HG02970 (cell line): Measurements from ENCODE around the gene ALS2.
"Not testable (repeated sequence)": the region's sequence is repeated elsewhere in the genome, so short reads cannot be mapped to it uniquely, and the experiment has no call there.

Source experiments
- ATAC-seq: cut with Tn5 transposase; IDR thresholded peaks from one replicate; pipeline ENCODE4 v1.9.1; 2021; ENCODE audit warnings: mild to moderate bottlenecking, moderate library complexity, moderate number of reproducible peaks; ENCODE audit not compliant: unreplicated experiment, low FRiP score

ALS2 gene

DNA sequence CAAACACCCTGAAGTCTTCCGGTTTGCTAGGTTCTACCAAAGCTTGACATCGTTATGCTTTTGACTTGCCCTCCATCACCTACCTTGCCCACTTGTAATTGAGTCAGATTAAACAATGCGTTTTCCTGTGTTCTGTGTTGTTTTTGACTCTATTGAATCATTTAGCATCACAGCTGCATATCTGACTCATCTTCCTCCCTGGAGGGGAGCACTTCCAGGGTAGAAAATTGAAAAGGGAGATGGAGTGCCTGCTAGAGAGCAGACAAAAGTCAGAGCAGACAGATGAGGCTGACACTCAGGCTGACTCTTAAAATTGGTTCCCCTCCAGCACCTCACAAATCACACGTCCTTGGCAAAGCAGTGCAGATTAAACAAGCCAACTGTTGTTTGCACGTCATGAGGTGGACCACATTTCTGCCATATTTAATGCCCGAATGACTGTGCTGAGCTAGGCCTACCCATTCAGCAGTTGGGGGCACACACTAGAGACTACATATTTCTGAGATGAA, 84.5 kb downstream of the ALS2 start:
- ATAC-seq = no peak

DNA sequence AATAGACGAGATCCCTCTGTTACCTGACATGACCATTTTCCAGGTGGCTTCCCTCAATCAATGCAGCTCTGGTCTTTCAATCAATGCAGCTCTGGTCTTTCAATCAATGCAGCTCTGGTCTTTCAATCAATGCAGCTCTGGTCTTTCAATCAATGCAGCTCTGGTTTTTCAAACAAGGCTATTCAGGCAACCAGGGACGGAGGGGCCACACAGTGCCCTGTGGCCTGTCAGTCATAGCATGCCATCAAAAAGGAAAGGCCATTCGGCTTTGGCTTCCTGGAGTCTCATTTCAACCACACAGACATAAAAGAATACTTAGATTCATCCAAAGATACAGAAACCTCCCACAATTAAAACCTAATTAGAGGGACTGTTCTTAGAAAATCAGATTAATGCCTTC, 95.6 kb downstream of the ALS2 start:
- no peak for ATAC-seq

DNA sequence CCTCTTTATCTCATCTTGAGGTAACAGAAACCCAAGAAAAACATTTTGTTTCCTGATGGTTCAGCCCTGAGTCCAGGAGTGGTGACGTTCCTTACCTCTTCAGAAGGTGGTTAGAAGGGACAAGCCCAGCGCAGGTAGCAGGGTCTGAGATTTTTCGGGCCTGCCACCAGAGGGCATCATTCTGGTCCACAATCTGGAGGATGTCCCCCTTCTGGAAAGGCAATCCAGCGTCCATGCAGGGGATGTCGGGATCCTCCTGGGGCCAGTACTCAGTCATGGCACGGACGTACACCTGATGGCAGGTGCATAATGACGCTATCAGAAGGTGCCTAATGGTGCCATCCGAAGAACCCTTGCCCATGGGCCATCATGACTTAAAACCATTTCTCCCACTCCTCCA, 100.0 kb downstream of the ALS2 start:
- no peak for ATAC-seq

DNA sequence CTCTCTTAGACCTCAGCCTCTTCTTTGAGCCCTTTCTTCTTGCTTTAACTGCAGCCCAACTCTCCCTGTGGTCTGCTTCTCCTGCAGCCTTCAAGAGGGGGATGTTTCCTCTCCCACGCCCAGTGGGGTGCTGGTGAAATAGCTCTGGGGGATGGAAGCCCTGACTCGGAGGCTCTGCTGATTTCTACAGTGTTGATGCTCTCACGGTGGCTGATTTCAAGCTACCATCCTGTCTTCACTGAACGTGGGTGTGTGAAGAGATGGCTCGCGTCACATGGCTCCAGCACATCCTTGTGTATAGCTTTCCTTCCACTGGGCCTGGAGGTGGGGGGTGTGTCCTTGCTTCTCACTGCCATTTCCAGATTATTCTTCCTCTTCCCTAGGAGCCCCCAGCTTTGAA, 102.3 kb downstream of the ALS2 start:
- no peak for ATAC-seq

DNA sequence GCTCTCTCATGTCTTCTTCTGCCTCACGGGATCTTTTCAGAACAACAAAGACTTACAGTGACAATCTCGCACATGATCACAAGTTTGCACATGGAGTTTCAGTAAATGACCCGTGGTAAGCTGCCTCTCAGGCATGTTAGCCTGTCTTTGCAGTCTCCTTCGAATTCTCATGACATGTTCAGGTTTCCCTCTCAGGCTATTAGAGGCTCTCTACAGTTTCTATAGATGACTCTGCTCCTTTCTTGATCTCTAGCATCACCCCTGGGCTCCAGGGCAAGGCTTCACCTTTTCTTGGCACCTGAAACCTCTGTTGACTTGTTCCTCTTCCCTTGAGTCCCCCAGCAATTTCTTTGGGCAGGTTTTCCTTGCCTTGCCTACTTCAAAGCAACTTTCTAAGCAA, 105.3 kb downstream of the ALS2 start:
- ATAC-seq = no peak

DNA sequence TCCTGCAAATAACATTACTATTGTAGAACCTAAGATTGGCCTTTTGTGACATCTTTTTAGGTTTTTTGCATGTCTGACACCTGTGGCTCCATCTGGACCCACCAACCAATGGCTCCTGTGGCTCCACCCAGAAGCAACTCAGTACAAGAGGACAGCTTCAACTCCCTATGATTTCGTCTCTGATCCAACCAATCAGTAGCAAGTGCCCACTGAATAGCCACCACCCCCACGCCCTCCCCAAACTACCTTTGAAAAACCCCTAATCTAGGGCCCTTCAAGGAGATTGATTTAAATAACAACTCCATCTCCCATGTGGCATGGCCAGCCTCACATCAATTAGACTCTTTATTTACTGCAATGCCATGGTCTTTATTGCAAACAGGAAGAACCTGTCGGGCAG, 105.9 kb downstream of the ALS2 start:
- no peak for ATAC-seq

DNA sequence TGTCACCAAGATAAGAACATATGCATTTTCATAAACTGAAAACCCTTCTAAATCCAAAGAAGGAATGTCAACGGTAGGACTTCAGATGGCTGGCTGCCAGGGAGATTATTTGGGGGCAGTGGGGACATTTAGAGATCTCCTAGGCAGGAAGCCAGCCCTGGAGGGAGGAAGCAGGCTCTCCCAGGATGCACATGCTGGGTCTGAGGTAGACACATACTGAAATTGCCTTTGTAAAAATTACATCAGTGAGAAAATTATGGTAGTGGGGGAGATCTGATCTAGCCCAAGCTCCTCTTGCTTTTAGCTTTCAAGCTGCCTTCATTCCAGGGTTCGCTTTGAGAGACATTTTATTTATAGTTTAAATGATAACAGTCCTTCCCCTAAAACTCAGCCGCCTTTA, 106.4 kb downstream of the ALS2 start:
- no peak for ATAC-seq

DNA sequence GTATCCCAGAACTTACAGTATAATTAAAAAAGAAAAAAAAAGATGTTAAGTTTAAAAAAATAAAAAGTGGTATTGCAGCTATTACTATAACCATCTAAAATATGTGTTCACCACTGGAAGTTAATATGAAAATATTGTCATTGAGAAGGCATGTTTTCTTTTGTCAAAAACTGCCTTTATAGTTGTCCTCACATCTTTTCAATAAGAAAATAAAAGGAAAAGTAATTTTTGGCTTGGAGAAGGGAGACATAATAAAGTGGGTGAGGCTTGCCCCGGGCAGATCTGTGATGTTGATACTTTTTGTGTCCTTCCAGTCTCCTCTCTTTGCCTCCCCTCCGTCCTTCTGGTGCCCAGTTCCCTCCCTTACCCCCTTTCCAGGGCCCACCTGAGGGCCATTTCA, 107.2 kb downstream of the ALS2 start:
- ATAC-seq = no peak

DNA sequence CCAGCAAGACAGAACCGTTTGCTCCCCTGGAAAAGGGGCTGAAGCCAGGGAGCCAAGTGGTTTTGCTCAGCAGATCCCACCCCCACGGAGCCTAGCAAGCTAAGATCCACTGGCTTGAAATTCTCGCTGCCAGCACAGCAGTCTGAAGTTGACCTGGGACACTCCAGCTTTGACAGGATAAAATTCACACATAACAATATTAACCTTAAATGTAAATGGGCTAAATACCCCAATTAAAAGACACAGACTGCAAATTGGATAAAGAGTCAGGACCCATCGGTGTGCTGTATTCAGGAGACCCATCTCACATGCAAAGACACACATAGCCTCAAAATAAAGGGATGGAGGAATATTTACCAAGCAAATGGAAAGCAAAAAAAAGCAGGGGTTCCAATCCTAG, 109.5 kb downstream of the ALS2 start:
- ATAC-seq = not testable (repeated sequence)

DNA sequence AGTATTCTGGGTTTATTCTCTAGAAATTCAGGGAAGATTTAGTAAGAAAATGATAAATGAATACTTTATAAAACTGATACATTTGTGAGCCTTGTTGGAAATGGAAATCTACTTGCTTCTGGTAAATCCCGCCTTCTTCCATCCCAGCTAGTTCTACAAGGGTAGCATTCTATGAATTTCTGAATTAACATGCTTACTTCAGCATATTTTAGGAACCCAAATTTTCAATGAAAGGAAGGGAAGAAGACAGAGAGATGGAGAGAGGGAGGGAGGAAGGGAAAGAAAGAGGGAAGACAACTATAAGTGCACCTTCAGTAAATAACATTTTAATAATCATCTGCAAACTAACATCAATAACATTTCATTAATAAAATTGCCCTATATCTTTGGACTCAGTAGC, 110.9 kb downstream of the ALS2 start:
- no peak for ATAC-seq

DNA sequence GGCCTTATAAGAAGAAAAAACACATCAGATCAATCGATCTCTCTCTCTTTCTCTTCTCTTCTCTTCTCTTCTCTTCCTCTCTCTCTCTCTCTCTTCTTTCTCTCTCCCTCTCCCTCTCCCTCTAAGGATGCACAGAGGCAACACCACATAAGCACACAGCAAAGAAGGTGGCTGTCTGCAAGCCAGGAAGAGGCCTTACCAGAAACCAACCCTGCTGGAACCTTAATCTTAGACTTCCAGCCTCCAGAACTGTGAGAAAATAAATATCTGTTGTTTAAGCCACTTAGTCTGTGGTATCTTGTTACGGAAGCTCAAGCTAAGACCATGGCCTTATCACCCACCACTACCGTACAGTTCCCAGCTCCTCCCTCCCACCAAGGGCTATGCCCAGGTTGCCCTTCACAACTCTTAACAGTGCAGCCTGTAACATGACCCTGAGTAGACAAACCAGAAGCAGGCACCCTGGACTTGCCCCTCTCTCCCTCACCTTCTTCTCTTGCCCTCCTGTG, 112.3 kb downstream of the ALS2 start:
- no peak for ATAC-seq

DNA sequence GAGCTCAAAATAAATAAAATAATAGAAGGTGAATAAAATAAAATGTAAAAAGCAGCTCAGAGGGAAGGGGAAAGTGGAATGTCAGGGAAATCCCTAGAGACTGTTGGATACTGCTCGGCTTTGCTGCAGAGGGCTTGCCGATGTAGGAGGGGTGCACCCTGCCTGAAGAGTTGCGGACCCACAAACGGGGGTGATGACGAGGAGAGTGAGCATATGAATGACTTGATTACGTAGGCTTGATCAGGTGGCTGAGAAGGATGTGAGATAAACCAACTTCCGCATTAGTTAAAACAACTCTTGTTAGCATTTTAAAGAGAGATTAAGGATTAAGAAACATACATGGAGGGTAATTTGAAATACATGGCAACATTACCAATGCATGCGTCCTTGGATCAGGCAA, 116.4 kb downstream of the ALS2 start:
- ATAC-seq = no peak

DNA sequence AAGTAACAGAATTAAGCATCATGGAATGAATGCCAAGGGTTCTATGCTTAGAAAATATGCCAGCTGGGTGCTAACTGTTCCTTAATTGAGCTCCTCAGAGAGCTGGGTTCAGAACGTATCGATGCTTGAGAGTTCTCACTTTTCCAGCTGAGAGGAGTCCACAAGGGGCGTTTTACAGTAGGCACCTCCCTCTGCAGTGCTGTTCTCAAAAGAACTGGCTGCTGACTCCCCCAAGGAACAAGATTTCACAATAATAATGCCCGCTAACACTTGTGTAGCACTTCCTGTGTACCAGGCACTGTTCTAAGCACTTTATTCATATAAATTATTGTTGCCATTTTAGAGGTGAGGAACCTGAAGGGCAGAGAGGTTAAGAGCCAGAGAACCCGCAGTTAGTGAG, 119.4 kb downstream of the ALS2 start:
- no peak for ATAC-seq

DNA sequence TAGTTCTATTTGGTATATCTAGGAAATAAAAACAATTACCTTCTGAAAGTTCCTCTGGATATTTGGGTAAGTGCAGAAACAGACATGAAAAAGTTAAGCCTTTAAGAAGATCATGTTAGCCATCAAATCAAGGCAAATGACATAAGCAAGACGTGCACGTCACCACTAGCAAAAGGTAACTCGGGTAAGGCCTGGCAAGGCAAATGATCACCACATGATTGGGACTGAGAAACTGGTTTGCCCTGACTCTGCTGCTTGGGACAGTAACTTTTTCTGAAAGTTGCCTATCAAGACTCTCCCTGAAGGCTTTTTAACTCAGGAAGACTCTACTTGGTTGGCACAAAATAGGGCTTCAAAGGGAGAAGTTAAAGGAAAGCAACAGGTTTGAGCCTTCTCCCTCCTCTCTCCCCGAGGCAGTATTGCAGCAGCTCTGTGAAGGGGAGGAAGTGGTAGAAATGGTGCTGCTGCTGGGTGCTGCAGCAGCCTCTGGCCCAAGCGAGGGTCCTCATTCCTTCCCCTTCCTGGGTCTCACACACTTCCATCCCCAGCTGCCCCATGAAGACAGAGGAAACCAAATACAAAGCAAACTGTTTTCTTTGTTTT, 120.3 kb downstream of the ALS2 start:
- ATAC-seq = no peak

DNA sequence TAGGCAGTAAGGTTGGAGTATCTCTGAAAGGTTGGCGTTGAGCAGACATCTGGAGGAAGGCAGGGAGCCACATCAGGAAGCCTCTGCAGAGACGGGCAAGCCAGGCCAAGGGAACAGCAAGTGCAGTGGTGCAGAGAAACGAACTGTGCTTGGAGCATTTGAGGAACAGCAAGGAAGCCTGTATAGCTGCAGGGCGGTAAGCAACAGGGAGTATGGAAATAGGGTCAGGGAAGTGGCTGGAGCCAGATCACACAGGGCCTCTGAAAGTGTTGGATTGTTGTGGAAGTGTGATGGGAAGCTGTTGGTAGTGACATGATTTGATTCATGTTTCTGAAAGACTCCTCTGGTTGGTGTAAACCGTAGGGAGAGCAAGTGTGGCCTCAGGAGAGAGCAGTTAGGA, 124.0 kb downstream of the ALS2 start:
- no peak for ATAC-seq

DNA sequence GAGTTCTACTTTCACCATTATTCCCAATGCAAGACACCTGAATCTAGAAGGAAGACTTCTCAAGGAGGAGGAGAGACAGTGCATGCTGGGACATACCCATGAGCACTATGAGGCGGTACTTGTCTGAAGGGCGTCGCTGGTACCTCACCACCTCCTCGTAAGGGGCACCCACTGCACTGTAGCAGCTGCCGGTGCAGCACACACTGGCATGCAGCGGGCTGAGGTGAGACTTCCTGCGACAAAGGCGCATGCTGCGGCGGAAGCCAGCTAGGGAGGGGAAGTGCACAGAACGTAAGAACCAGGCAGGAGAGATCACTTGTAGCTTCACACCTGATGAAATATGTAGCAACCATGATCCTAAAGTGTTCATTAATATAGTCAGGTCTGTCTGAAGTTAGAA, 124.6 kb downstream of the ALS2 start:
- no peak for ATAC-seq

DNA sequence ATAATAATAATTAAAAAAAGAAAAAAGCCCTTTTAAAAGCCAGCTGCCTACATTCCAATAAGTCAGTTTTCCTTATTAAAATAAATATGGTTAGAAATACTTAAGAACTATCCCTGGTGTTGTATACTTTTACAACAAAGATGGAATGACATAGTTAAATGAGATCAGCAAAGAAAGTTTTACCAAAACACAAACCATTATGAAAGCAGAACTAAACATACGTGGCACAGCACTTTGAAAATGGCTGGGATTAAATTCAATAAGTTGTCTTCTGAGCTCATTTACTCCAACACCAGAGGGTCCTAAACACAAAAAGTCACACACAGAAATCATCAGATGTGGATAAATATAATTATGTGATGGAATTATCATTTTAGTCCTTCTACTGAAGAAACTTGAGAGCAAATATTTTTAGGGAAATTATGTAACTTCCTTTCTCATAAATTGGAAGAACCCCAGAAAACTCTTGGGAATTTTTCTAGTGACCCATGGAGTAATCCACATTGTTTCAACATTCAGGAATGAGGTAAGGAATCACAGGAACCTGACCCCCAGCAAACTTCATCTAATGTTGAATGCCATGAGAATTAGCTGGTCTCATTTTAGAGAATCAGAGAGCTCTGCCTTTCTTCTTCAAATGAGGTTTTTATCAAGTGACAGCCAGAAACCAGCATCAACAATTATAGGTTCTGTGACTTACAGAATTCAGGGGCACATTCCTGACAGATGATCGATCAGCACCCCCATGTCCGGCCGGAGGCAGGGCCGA, 125.9 kb downstream of the ALS2 start:
- no peak for ATAC-seq

DNA sequence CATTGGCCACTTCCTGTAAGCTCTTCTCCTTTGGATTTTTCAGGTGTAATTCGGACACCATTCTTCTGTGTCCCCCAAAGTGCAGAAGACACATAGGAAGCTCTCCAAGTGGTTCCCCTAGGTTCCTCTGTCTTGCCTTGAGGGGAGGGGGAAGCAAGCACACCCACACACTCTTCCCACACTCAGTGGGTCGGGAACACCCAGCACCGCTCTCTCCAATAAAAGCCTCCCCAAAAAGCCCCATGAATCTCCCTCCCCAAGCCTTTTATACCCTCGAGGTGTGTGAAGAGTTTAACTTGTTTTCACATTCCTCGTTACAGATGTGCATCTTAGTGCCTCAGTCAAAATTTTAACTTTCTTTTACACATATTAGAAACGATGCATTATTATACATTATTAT, 127.5 kb downstream of the ALS2 start:
- ATAC-seq = no peak
